CD4-positive, alpha-beta memory T cell (primary cell): ENCODE results near the gene CCDC68. TPM values are rescaled to one million over a fixed set of nuclear protein-coding genes. Genes with fewer than 3 reads are reported as not detected.

Experiments
- CTCF ChIA-PET: fragments of 350-600 bp; sonication (Branson Sonifier 250); formaldehyde crosslinking; loops from one replicate; lab custom pipeline; 2021; ENCODE audit warnings: inconsistent platforms; ENCODE audit not compliant: partially characterized antibody; lab: Charles Lee
- POLR2A ChIA-PET: fragments of 350-600 bp; sonication (Branson Sonifier 250); formaldehyde crosslinking; loops from one replicate; lab custom pipeline; 2021; ENCODE audit not compliant: partially characterized antibody; lab: Charles Lee
- DNase-seq, 5 donors: peaks; one replicate each; pipeline versions ENCODE4 v3.0.0 to v3.0.0-alpha.2; 2020 to 2022; ENCODE audit warnings: mixed read lengths in 1 of 5
- H3K27ac ChIP-seq: one replicate; pipeline ENCODE4 v1.7.0; 2013; ENCODE audit warnings: low read depth, low read length
- H3K27me3 ChIP-seq: 2 replicates; pipeline ENCODE4 v1.7.0; 2013; ENCODE audit warnings: mild to moderate bottlenecking, low read length, moderate library complexity; ENCODE audit not compliant: insufficient read depth
- H3K36me3 ChIP-seq: 2 replicates; pipeline ENCODE4 v1.7.0; 2013; ENCODE audit warnings: mild to moderate bottlenecking, low read length, moderate library complexity; ENCODE audit not compliant: insufficient read depth
- H3K4me1 ChIP-seq: 2 replicates; pipeline ENCODE4 v1.7.0; 2013; ENCODE audit warnings: mild to moderate bottlenecking, low read length, moderate library complexity; ENCODE audit not compliant: insufficient read depth
- H3K4me3 ChIP-seq, 2 donors: one replicate each; pipeline ENCODE4 v1.7.0; 2013; ENCODE audit warnings: low read length in 2 of 2, mild to moderate bottlenecking in 1 of 2
- H3K9me3 ChIP-seq, 2 donors: one replicate each; pipeline ENCODE4 v1.7.0; 2013; ENCODE audit warnings: low read length in 2 of 2, control low read depth in 1 of 2; ENCODE audit not compliant: control insufficient read depth in 1 of 2
- H3K27ac Mint-ChIP-seq, 7 donors: one replicate each; pipeline ENCODE4 v1.8.0; 2020 to 2021; ENCODE audit warnings: mixed read lengths in 7 of 7, mild to moderate bottlenecking in 6 of 7, inconsistent platforms in 3 of 7, moderate library complexity in 3 of 7
- H3K27me3 Mint-ChIP-seq, 2 donors: one replicate each; pipeline ENCODE4 v1.8.0; 2020 to 2021; ENCODE audit warnings: mixed read lengths in 2 of 2
- H3K36me3 Mint-ChIP-seq, 2 donors: one replicate each; pipeline ENCODE4 v1.8.0; 2020 to 2021; ENCODE audit warnings: mixed read lengths in 2 of 2, inconsistent platforms in 1 of 2, mild to moderate bottlenecking in 1 of 2
- H3K4me1 Mint-ChIP-seq, 4 donors: one replicate each; pipeline ENCODE4 v1.8.0; 2020 to 2021; ENCODE audit warnings: mixed read lengths in 4 of 4, mild to moderate bottlenecking in 1 of 4
- H3K4me3 Mint-ChIP-seq, 8 donors: one replicate each; pipeline ENCODE4 v1.8.0; 2020 to 2021; ENCODE audit warnings: mixed read lengths in 8 of 8, mild to moderate bottlenecking in 7 of 8, moderate library complexity in 6 of 8, inconsistent platforms in 3 of 8
- H3K9me3 Mint-ChIP-seq, 8 donors: one replicate each; pipeline ENCODE4 v1.8.0; 2020 to 2021; ENCODE audit warnings: mixed read lengths in 8 of 8, mild to moderate bottlenecking in 5 of 8, inconsistent platforms in 3 of 8, moderate library complexity in 1 of 8
- intact Hi-C: fragments of 100-400 bp; cut with micrococcal nuclease; formaldehyde crosslinking; loops from one replicate; pipeline ENCODE4 v1.15.1; 2023
- polyA plus RNA-seq, 2 donors: library from polyadenylated mRNA; unstranded; fragments of 300-500 nt; fragmentation: Illumina TruSeq; gene quantifications; one replicate each; pipeline ENCODE4 v1.2.3, GENCODE V29; 2021
- total RNA-seq, 2 experiments: library from RNA; stranded (reverse); gene quantifications; one replicate each; pipeline ENCODE4 v1.2.3, GENCODE V29; 2021

CCDC68 gene
- total and polyA plus RNA-seq, 4 experiments from 2014 or later: 0.33 TPM; not detected in 3

DNA sequence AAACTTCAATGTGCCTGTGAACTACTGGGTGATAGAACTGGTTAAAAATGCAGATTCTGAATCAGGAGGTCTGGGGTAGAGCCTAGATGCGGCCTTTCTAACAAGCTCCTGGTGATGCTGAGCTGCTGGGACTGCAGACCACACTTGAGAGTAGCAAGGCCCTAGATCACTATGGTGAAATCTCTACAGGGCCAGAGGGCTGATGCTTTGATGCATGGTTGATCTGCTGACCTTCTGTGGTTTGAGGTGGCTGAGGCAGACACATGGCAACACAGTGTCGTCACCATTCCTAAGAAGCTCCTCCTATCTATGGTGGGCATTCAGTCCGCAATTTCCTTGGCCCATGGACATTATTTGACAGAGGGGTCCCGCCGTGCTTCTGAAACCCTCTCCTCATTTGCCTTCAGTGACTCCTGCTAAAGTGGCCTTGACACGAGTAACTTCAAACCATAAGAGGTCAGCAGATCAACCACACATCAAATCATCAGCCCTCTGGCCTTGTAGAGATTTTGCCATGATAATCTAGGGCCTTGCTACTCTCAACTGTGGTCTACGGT, 19.8 kb downstream of the CCDC68 start:
- CTCF ChIA-PET: interaction anchor here (1.0 kb wide), 1 partner anchor 13 kb away, joined by 3 read pairs; no protein-coding TSS in a partner anchor
- H3K4me3 ChIP-seq: no peak overlapping the region
- H3K4me1 ChIP-seq: no peaks in the 10 kb centered on the region
- H3K27ac Mint-ChIP-seq: no peak overlapping the region
- no peaks in the 10 kb centered on the region for H3K9me3 ChIP-seq
- H3K27me3 ChIP-seq: no peaks in the 10 kb centered on the region
- H3K4me3 Mint-ChIP-seq: no peak overlapping the region
- no peaks in the 10 kb centered on the region for H3K4me1 Mint-ChIP-seq
- no peak overlapping the region for H3K27ac ChIP-seq
- H3K36me3 Mint-ChIP-seq: no peaks in the 10 kb centered on the region
- no peaks in the 10 kb centered on the region for H3K9me3 Mint-ChIP-seq
- POLR2A ChIA-PET: no interaction called here
- intact Hi-C loops: no loop called here
- H3K27me3 Mint-ChIP-seq: no peaks in the 10 kb centered on the region
- no peaks in the 10 kb centered on the region for H3K36me3 ChIP-seq
- DNase-seq: no peak

DNA sequence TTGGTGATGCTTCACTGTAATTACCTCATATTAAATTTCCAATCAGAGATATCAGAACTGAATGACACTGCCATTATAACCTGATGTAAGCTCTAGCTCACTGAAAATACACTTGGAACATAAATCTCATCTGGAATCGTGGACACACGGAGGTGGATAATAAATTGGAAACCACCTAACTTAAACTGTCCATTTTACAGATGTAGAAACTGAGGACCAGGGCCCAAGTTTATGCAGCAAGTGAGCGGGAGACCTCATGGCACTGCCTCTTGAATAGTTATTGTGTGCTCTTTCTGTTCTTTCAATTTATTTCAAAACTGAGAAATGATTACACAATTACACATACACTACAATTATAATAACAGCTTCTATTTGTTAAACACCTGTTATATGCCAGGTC, 20.8 kb downstream of the CCDC68 start:
- intact Hi-C loops: no loop called here
- POLR2A ChIA-PET: no interaction called here
- Mint-ChIP-seq H3K36me3 (no peaks in the 10 kb centered on the region), H3K4me3 (no peak overlapping the region), H3K27me3 (no peaks in the 10 kb centered on the region), H3K27ac (no peak overlapping the region), H3K4me1 (no peaks in the 10 kb centered on the region), H3K9me3 (no peaks in the 10 kb centered on the region)
- no peak overlapping the region for H3K4me3 ChIP-seq
- CTCF ChIA-PET: interaction anchor here (1.0 kb wide), 1 partner anchor 14 kb away, joined by 3 read pairs; no protein-coding TSS in a partner anchor
- H3K27me3 ChIP-seq: no peaks in the 10 kb centered on the region
- no peaks in the 10 kb centered on the region for H3K36me3 ChIP-seq
- H3K9me3 ChIP-seq: no peaks in the 10 kb centered on the region
- H3K4me1 ChIP-seq: no peaks in the 10 kb centered on the region
- DNase-seq: no peak
- H3K27ac ChIP-seq: no peak overlapping the region

DNA sequence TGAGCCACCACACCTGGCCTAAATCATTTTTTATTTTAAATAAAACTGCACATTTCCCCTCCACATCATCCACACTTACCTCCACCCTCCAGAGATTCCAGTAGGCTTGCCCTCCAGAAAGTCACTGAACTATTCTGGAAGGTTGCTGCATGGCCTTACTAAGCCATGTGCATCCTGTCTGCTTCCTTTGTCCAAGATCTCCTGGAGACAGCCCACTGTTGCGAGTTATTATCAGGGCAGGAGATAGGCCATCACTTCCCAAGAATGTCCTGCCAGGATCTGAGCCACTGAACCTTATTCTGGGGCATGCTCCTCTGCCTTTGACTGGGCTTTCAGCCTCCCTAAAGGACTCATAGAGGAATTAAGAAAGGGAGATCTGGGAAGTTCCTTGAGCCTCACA, 26.8 kb downstream of the CCDC68 start:
- H3K27ac ChIP-seq: no peak overlapping the region
- no peaks in the 10 kb centered on the region for H3K9me3 Mint-ChIP-seq
- ChIA-PET POLR2A (no interaction called here), CTCF (no interaction called here)
- no peaks in the 10 kb centered on the region for H3K9me3 ChIP-seq
- H3K27me3 ChIP-seq: no peaks in the 10 kb centered on the region
- intact Hi-C loops: no loop called here
- H3K27me3 Mint-ChIP-seq: no peaks in the 10 kb centered on the region
- no peaks in the 10 kb centered on the region for H3K4me1 Mint-ChIP-seq
- DNase-seq: no peak
- H3K4me1 ChIP-seq: no peaks in the 10 kb centered on the region
- H3K4me3 Mint-ChIP-seq: no peak overlapping the region
- no peak overlapping the region for H3K4me3 ChIP-seq
- no peaks in the 10 kb centered on the region for H3K36me3 Mint-ChIP-seq
- no peak overlapping the region for H3K27ac Mint-ChIP-seq
- no peaks in the 10 kb centered on the region for H3K36me3 ChIP-seq

DNA sequence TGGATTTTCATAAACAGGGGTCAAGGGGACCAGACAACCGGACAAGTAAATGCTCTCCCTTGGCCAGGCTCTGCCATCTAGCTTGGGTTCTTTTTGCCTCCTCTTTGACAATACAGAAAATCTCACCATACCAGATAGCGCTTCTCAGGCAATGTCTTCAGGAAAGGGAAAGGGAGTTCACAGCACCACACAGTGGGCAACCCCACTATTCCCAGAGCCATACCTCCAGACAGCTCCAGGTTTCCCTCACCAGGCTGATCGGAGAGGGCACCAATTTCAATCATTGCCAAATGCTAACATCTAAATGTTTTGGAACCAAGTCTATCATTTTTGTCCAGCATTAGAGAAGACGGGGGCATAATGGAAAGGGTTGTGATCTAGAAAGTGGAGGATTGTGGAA, 28.1 kb downstream of the CCDC68 start:
- H3K4me1 Mint-ChIP-seq: no peaks in the 10 kb centered on the region
- DNase-seq: no peak
- H3K27me3 Mint-ChIP-seq: no peaks in the 10 kb centered on the region
- no peak overlapping the region for H3K4me3 Mint-ChIP-seq
- H3K9me3 Mint-ChIP-seq: no peaks in the 10 kb centered on the region
- ChIA-PET POLR2A (no interaction called here), CTCF (interaction anchor here (1.4 kb wide), 1 partner anchor 11 kb away, joined by 4 read pairs; no protein-coding TSS in a partner anchor)
- no peaks in the 10 kb centered on the region for H3K36me3 ChIP-seq
- no peaks in the 10 kb centered on the region for H3K9me3 ChIP-seq
- H3K27ac ChIP-seq: no peak overlapping the region
- H3K27me3 ChIP-seq: no peaks in the 10 kb centered on the region
- no peaks in the 10 kb centered on the region for H3K4me1 ChIP-seq
- H3K4me3 ChIP-seq: no peak overlapping the region
- H3K36me3 Mint-ChIP-seq: no peaks in the 10 kb centered on the region
- no peak overlapping the region for H3K27ac Mint-ChIP-seq
- intact Hi-C loops: no loop called here

GRCh38 chr18:54928236-54928635, 31.0 kb downstream of the CCDC68 start:
- ChIA-PET CTCF (no interaction called here), POLR2A (no interaction called here)
- DNase-seq: no peak
- H3K27me3 ChIP-seq: no peaks in the 10 kb centered on the region
- Mint-ChIP-seq H3K4me1 (peaks cover 0 to 2% (median 0%) of the 10 kb centered on the region in 4 donors), H3K9me3 (no peaks in the 10 kb centered on the region), H3K27ac (no peak overlapping the region), H3K4me3 (no peak overlapping the region), H3K27me3 (no peaks in the 10 kb centered on the region), H3K36me3 (no peaks in the 10 kb centered on the region)
- H3K4me1 ChIP-seq: no peaks in the 10 kb centered on the region
- intact Hi-C loops: no loop called here
- H3K27ac ChIP-seq: no peak overlapping the region
- H3K9me3 ChIP-seq: no peaks in the 10 kb centered on the region
- no peaks in the 10 kb centered on the region for H3K36me3 ChIP-seq
- H3K4me3 ChIP-seq: no peak overlapping the region

GRCh38 chr18:54926593-54927325, 32.5 kb downstream of the CCDC68 start:
- Mint-ChIP-seq H3K27me3 (no peaks in the 10 kb centered on the region), H3K4me3 (no peak overlapping the region), H3K36me3 (no peaks in the 10 kb centered on the region), H3K9me3 (no peaks in the 10 kb centered on the region), H3K27ac (no peak overlapping the region), H3K4me1 (peaks cover 0 to 4% (median 0%) of the 10 kb centered on the region in 4 donors)
- no peaks in the 10 kb centered on the region for H3K9me3 ChIP-seq
- DNase-seq: no peak
- H3K27me3 ChIP-seq: no peaks in the 10 kb centered on the region
- intact Hi-C loops: no loop called here
- H3K27ac ChIP-seq: no peak overlapping the region
- H3K36me3 ChIP-seq: no peaks in the 10 kb centered on the region
- CTCF ChIA-PET: no interaction called here
- POLR2A ChIA-PET: no interaction called here
- no peak overlapping the region for H3K4me3 ChIP-seq
- H3K4me1 ChIP-seq: no peaks in the 10 kb centered on the region

DNA sequence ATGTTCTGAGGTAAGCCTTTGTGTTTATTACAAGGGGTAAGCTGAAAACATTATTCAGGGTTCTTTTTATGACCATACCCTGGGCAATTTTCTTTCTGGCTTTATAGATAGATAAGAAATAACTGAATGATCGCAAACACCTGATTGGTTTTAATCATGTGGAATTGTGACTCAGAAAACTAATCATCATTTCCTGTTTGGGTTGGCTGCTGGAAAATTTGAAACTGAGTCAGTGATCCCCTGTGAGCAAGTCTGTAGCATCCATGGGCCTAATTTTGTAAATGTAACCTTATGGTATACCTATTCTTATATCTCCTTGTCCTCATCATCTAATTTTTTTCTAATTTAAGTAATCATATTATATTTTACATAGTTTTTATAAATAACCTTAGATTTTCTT, 34.3 kb downstream of the CCDC68 start:
- Histone ChIP-seq H3K4me3 (no peak overlapping the region), H3K9me3 (no peaks in the 10 kb centered on the region), H3K36me3 (no peaks in the 10 kb centered on the region), H3K27me3 (no peaks in the 10 kb centered on the region), H3K4me1 (no peaks in the 10 kb centered on the region), H3K27ac (no peak overlapping the region)
- Mint-ChIP-seq H3K4me1 (peaks cover 0 to 4% (median 0%) of the 10 kb centered on the region in 4 donors), H3K4me3 (no peak overlapping the region), H3K36me3 (no peaks in the 10 kb centered on the region), H3K9me3 (no peaks in the 10 kb centered on the region), H3K27me3 (no peaks in the 10 kb centered on the region), H3K27ac (no peak overlapping the region)
- CTCF ChIA-PET: no interaction called here
- no peak for DNase-seq
- intact Hi-C loops: no loop called here
- POLR2A ChIA-PET: no interaction called here
